NCI-H69 (cell line): ENCODE data around the gene TMEM170B.
A peak's percentile ranks its signal among the peaks of the same experiment; 100 is the strongest.

Experiments
- DNase-seq: peaks from one replicate; lab custom pipeline; 2025; lab: John Stamatoyannopoulos, UW

TMEM170B gene, protein sequence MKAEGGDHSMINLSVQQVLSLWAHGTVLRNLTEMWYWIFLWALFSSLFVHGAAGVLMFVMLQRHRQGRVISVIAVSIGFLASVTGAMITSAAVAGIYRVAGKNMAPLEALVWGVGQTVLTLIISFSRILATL

DNA sequence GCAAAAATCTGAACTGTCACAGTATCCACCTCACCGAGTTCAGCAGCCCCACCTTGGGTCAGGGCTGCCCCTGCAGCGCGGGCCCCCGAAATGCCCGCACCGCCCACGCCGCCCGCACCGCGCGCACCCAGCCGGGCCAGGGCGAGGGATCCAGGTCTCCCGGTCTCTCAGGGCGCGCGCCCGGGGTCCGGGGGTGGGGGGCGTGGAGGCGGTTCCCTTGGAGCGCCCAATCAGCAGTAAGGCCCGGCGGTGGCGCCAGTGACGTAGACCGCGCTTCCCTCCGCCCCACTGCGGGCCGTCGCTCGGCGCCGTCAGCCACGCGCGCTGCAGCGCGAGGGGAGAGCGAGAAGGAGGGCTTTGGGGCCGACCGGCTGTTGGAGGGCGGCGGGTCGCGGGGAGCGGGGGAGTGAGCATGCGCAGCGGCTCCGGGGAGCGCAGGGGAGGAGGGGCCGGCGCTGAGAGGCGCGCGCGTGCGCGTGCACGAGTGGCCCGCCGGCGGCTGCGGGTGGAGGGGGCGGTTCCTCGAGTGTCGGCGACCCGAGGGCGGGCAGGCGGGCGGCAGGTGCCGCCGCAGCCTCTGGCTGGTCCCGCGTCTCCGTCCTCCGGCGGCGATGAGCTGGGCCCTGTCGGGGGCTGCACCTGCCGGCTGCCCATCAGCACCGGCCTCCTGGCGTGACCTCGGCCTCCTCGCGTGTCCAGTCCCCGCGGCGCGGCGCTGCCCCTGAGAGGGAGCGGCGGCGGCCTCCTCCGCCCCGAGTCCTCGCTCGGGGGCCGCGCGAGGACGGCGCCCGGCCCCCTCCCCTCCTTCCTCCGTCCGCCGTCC is at the start of gene TMEM170B:
Gene TMEM170B (plus strand): TSS at position 521 of the 823 bp plus-strand sequence. CDS start 529 bp downstream, outside the sequence.
- peak; percentile 92 for DNase-seq

DNA sequence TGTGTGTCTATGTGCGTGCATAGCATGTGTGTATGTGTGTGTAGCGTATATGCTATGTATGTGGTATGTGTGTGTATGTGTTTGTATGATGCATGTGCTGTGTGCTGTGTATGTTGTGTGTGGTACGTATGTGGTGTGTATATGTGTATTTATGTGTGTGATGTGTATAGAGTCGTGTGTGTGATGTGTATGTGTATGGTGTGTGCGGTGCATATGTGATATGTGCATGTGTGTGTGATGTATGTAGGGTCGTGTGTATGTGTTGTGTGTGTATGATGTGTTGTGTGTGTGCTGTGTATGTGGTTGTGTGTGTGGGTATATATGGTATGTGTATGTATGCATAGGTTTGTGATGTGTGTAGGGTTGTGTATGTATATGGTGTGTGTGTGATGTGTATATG is 46.6 kb upstream of the TMEM170B start:
- DNase-seq, result no peak

DNA sequence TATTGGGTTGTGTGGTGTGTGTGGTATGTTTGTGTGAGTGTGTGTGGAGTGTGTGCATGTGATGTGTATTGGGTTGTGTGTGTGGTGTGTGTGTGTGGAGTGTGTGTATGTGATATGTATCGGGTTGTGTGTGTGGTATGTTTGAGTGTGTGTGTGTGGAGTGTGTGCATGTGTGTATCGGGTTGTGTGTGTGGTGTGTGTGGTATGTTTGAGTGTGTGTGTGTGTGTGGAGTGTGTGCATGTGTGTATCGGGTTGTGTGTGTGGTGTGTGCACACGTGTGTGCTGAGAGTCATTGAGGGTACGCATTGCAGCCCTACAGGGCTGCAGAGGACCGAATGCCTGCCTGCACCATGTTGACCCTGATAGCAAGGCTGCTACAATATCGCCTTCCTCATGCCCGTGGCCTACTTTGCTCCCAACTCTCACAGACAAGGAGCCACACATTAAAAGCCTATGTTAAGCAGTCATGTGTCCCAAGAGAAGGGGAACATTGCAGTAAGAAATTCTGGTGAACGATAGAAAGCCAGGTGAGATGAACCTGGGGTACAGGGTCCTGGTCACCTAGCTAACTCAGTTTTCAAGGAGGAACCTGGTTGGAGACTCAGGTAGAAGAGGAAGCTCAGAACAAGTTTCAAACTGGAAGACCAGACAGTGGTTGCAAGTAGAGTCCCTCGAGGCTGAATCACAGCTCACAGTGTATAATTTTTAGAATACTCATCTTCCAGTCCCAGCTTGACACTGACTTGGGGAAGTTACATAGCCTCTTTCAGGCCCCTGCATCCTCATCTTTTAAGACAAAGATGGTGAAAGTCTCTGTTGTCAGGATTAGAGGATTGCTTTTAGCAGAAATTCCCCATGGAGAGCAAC is 45.7 kb upstream of the TMEM170B start:
- DNase-seq, result no peak

DNA sequence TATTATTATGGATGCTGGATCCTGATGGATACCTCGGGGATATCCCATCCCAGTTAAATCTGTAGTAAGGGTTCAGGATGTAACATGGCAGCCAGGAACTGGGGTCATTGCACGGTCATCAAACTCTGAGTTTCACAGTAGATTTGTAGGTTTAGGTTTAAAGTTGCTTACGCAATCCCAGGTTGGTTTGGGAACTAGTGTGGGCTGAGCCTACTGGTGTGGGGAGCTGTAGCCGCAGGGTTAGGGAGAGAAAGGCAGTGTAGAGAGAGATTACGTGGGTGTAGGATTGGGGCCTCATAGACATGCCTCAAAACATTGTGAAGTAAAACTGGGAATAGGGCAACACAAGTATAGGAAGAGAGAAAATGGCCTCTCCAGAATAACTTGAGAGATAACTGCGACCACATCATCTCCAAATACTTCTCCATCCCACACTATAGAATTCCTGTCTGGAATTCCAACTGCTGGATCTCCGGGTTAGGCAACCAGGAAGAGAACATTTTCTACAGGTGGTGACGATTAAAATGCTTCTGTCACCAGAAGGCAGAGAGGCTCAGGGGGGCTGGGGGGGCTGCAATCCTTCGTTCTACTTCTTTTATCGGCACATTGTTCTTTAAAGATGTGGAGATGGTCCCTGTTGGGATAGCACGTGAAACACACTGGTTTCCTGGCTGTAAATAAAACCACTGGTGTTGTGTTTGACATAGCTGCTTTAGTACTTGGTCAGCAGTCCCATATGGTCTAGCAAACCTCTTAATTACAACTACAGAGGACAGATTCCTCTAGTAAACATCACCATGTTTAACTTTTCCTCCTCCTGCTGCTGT is 44.9 kb upstream of the TMEM170B start:
- no peak for DNase-seq

DNA sequence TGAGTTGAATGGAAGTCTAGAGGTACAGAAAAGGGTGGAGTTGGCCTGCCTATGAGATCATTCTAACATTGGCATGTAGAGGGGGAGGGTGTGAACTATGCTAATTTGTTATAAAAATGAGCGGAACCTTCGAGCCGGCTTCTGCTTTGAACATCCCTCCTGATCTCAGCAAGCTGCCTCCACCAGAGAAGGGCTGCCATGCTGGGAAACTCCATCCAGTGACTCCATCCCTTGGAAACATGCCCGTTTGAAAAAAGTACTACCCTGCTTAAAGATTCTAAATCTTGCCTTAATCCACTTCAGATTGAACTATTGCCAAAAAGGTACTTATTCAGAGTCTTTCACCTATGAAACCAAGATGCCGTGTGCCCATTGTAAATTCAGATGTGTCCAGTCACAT is 43.6 kb upstream of the TMEM170B start:
- no peak for DNase-seq

DNA sequence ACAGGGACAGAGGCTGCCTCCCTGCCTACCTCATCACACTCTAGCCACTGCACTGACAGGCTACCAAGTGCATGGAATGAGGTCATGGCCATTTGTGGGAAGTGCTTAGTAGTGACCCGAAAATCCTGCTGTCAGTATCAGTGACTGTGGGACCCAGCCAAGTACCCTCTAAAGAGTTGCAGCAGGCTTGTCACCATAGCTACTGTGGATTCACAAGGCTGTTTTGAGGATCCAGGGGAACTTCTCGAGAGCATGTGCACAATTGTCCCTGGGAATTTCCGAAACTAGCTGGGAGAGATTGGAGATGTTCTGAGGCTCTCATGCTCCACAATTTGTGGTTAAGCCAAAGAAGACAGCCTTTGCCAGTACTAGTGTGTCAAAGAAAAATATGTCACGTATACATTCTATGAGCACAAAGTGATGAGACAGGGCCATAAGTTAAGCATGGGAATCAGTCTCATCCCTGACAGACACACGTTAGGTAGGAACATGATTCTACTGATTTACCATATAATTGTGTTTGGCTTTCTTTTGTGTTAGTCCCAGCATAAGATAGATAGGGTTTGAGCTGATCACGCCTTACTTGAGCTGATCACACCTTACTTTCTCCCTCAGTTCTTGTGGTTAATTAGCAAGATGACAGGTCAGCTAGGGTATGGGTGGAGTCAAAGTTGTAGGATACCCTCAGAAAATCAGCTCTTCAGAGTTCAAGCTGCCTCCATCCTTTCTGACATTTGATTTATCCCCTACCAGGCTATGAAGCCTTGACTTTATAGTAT is 42.6 kb upstream of the TMEM170B start:
- DNase-seq, result no peak

DNA sequence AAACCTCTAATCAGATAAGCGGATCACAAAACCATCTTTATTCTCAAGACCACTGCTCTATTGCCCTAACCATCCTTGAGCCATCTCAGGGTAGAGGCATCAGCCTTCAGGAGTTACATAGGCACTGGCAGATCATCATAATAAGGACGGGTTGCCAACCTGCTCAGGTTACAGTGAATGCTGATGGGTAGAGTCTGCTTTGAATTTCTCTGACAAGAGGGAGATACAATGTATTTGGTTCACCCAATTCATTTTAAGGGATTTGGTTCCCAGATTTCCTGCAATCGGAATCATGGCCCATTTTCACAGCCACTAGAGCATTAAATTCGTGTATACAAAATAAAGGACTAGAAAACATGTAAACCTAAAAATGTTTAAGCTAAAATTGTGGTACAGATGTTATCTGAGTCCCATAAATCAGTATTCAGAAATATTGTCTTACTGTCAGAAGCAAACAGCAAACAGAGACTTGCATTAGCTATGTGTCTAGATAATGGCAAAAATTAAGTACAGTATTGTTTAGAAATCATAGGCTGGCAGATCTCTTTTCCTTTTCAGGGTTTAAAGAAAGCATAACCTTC is 41.9 kb upstream of the TMEM170B start:
- no peak for DNase-seq

DNA sequence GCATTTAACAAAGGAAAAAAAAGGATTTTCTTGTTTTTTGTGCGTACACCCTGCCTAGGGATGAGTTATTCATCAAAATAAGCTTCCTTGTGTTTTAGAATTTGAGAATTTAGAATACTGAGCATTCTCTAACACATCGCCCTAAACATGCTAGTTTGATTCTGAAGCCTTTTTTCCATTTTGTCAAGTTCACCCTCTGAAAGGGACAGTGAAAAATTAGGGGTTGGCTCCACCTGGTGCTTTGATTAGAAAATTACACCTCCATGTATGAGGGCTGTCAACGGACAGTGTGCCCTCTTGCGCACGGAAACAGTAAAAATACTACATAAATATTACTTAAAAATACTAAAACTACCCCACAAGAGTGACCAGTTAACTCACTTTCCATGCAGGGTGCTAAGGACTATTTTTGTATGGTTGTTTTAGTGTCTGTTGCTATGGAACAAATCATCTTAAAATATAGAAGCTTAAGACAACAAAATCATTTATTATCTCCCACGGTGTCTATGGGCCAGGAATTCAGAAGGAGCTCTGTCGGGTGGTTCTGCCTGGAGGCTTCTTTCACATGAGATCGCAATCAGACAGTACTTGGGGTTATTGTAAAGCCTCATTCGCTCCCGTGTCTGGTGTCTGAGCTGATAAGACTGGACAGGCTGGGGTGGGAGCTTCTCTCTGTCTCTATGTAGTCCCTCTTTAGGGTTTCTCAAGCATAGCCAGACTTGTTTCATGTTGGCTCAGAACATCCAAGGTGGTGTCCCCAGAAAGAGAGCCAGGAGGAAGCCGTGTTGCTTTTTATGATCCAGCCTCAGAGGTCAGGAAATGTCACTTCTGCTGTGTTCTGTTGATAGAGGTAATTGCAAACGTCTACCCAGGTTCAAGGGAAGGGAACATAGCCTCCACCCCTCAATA is 41.1 kb upstream of the TMEM170B start:
- DNase-seq, result peak; percentile 67

DNA sequence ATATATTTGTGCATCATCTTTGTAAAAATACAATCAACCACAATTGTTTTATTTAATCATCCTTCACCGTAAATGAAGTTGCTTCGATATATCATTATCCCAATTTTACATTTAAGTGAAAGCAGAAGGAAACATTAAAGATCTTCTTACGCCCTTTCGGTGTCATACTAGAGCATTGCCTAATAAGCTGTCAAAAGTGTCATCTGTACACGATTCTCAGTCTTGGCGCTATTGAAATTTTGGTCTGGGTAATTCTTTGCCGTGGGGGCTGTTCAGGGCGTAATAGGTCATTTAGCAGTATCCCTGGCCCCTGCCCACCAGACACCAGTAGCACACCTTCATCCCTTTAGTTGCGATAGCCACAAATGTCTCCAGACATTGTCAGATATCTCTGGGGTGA is 40.4 kb upstream of the TMEM170B start:
- DNase-seq, result no peak

DNA sequence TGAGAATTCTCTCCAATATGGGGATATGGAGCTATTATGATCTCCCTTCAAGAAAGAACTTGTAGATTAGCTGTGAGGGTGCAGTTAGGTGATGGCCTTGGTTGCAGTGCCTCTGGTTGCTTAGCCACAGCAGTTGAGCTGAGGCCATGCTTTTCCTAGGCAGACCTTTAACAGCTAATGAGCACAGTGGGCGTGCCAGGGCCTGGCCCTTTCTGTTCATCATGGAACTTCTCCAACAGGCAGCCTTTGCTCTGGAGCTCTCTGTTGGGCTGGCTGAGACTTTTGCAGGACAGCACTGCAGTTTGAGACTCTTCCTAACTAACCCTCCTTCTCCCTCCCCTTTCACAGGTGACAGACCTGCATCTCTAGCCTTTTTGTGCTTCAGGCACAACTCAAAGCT is 39.7 kb upstream of the TMEM170B start:
- DNase-seq, result no peak

DNA sequence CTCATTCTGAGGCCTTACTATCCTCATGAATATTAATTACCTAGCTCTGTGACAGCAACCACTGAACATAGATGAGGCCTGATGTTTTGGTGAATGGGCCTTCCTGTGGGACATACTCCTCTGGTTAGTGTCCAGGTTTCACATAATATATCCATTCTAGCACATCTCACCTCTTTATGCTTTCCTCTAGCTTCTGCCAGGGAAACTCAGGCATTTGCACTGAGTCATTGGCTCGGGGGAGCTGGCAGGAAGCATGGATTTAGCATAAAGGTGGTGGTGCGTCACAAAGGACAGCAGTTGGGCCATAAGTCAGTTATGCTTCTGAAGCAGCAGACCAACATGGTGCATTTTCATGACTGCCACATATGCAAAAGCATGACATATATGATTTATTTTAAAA is 37.5 kb upstream of the TMEM170B start:
- no peak for DNase-seq

DNA sequence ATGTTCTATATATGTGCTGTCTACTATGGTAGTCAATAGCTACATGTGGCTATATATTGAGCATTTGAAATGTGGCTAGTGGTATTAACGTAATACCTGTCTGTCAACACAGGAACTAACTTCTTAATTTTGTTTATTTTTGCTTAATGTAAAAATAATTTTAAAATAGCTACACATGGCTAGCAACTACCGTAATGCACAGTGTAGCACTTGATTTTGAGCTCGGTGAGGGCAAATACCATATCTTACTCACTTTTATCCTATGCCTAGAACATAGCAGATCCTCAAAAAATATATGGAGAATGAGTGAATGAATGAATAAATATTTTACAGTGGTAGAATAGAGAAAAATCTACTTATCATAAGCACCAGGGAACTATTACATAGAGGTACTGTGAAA is 28.1 kb upstream of the TMEM170B start:
- DNase-seq, result no peak

DNA sequence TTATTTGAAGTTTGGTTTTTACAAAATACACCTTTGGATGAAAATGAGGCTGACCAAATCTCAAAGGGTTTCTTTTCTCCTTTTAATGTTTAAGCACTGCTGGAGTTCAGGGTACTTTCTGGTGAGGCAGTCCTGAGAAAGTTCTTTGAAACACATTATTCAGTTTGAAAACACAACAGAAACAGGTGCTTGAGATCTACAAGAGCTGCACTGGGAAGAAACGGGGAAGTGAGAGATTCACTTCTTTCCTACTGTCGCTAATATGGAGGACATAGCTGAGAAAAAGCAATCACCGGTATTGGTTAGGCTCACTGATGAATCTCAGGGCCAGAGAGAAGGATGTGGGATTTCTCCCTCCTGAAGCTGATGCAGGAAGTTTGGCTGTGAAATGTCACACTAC is 22.9 kb upstream of the TMEM170B start:
- no peak for DNase-seq

DNA sequence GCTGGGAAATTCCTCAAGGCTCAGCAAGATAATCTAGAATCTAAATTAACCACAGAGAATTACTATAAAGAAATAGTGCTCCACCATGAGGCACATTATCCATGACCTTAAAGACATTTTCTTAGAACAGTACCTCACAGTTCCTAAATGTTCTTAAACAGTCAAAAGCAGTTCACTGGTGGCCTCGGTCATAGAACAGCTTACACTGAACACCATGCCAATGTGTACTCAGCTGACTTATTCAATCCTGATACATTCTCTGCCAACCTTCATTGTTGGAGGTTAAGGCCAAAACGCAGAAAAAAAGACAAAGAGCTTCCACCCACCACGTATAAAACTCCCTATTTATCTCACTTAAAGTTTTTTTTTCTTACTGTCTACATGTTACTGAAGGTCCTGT is 21.8 kb upstream of the TMEM170B start:
- no peak for DNase-seq

DNA sequence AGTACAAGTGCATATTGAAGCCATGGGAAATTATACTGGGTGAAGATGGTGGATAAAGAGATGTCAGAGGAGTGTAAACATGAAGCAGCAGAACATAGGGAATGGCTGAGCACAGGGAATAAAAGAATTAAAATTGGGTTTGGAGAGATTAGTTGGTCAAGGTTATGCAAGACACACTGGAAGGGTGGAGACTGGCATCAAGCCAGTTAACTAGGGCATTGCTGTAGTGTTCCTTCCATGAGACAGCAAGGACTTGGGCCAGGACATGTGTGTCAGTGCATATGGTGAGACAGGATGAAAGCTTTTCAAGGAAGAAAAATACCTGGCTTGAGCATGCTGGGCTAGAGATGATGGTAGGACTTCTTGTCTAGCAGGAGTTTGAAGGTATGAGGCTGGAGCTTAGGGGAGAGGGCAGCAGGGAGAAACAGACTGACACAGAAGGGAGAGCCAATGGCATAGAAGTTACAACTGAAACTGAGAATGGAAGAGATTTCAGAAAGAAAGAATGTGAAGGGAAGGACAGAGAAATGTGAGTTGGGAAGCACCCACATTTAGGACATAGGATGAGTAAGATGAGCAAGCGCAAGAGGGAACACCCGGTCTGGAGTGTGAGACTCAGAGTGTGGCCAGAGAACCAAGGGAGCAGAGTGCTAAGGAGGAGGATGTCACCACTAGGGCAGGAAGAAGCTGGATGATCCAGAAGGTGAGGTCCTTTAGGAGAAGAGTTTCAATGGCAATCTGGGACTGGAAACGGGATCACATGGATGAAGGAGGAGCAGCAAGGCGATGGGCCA is 14.5 kb upstream of the TMEM170B start:
- DNase-seq, result no peak

DNA sequence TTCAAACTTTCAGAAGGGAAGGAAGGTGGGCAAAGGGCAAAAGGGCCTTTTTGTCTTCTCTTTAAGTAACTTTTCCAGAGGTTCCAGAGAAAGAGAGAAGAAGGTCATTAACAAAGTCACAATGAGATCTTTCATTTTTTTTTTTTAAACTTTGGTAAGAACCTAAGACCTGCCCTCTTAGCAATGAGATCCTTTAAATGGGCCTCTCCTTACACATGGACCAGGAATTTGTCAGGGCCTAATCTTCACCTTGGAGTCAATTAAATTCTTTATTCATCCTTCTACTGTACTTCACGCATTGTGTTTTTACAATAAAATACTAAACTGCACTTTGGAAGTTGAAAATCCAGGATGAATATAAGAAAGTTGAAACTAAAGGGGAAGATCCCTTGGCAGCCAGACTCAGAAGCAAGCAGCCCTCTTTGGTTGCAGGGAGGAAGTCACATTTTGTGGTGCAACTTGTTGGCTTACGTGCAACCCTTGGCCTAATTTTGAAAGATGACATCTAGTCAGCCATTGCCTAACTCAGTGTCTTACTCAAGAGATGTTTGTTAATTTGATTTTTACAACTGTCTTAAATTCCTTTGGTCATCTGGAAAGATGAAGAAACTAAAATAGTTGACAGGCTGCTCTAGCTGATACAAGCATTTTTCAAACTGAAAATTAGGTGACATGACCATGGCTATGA is 11.9 kb upstream of the TMEM170B start:
- DNase-seq, result no peak

DNA sequence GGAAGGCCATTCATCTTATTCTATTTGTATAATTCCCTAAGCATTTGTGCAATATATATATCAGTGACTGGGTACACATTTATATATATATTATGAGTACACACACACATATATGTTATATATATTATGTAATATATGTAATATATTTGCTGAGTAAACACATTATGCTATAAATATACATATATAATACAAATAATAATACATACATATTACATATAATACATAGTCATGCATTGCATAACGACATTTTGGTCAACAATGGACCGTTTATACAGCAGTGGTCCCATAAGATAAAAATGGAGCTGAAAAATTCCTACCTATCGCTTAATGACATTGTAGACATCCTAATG is 11.4 kb upstream of the TMEM170B start:
- DNase-seq, result no peak

DNA sequence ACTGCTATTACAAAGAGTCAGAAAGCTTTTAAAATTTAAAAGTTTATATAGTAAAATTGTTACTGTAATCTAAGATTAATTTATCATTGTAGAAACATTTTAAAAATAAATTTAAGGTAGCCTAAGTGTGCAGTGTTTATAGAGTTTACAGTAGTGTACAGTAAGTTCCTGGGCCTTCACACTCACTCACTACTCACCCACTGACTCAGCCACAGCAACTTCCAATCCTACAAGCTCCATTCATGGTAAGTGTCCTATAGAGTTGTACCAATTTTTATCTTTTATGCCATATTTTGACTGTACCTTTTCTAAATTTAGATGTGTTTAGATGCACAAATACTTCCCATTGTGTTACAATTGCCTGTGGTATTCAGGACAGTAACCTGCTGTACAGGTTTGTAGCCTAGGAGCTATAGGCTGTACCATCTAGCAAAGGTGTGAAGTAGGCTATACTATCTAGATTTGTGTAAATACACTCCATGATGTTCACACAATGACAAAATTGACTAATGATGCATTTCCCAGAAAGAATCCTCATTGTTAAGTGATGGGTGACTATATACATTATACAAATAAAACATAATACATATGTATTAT is 10.2 kb upstream of the TMEM170B start:
- no peak for DNase-seq
